ENCODE data around the gene HPS5.
"Not testable (repeated sequence)": the region's sequence is repeated elsewhere in the genome, so short reads cannot be mapped to it uniquely, and the experiment has no call there.

- TF ChIP-seq POLR2A, POLR2AphosphoS5 (IDR thresholded peaks at IDR 0.05): not testable (repeated sequence)
Measured at GRCh38 chr11:18323881-18324280, 1.9 kb upstream of the HPS5 start.
